ENCODE data around the gene ADAMTSL1. TPM values are rescaled to one million over a fixed set of nuclear protein-coding genes. Genes with fewer than 3 reads are reported as not detected.

Gene ADAMTSL1
- total RNA-seq, 1 donor from 2014 or later: 0.56 TPM

DNA sequence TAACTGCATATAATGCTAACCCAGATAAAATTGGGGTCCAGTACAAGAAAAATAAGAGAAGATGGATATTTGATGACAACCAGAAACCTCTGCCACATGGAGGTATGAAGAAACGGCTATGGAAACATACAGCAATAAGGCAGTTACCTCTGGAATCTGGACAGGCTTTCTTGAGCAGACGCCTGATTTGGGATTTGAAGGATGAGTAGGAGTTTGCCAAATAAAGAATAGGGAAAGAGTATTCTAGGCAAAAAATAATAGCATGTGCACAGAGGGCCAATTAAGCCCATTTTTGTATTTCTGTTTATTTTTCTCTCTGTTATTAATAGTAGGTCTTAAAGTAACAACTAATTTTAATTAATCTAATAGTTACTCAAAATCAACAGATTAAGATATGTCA, 144.9 kb downstream of the ADAMTSL1 start:
- no peak for ATAC-seq (ENCODE audit: poor library complexity)
- intact Hi-C loops (cut with DNase I): no loop called here
- DNase-seq: no peak

DNA sequence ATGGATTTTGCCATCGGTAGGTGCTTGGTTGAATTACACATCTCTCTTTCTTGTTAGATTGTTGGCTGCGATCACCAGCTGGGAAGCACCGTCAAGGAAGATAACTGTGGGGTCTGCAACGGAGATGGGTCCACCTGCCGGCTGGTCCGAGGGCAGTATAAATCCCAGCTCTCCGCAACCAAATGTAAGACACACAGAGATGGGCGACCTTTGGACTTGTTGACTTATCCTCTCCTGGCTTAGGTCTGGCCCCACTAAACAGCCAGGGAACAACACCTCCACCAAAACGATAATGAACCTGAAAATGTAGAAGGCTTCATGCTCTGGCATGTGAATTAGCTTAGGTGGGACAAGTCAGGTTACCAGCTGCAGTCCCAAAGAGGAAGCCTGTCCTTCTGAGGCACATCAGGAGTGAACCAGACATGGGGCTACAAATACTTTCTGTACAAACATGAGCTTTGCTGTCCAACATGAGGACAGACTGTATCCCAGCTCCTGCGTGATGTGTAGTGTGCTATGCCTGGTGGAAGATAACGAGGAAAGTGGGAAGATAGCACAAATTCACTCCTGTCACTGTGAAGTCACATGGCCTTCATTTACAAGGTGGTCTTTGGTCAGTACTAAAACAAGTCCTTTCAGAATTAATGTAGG, 148.4 kb downstream of the ADAMTSL1 start:
- DNase-seq (no peak), ATAC-seq (ENCODE audit: poor library complexity) (no peak)
- intact Hi-C loops (cut with DNase I): no loop called here

DNA sequence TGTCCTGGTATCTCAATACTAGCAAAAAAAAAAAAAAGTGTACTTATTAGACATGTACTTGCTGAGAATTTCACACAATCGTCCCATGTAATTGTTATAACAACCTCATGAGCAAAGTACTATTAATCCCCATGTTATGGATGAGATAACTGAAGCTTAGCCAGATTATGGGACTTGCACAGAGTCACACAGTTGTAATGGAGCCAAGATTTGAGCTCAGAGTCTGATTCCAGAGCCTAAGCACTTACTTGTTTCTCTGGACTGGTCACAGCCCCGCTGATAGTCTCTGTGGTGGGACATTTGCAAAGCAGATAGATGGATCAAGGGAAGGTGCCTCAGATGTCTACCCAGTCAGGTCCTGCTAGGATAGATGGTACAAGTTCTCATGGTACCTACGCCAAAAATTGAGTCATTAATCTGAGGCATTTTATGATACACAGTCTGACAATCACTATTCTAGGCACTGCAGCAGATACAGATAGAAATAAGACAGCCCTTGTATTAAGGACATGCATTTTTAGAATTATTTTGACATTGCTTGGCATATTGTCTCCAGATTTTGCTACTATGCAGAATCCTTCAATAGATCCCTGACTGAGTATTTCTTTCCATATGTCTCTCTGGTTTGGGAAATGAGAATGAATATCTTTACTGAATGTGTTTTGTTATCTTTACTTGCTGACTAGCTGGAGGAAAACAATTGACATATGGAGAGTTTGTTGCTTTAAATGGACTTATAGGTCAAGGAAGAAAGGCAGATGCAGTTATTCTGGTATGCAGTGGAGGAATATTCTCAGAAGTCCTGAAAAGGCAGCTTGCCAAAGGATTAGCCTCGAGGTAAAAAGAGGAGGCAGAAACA, 149.5 kb downstream of the ADAMTSL1 start:
- DNase-seq (no peak), ATAC-seq (ENCODE audit: poor library complexity) (no peak)

DNA sequence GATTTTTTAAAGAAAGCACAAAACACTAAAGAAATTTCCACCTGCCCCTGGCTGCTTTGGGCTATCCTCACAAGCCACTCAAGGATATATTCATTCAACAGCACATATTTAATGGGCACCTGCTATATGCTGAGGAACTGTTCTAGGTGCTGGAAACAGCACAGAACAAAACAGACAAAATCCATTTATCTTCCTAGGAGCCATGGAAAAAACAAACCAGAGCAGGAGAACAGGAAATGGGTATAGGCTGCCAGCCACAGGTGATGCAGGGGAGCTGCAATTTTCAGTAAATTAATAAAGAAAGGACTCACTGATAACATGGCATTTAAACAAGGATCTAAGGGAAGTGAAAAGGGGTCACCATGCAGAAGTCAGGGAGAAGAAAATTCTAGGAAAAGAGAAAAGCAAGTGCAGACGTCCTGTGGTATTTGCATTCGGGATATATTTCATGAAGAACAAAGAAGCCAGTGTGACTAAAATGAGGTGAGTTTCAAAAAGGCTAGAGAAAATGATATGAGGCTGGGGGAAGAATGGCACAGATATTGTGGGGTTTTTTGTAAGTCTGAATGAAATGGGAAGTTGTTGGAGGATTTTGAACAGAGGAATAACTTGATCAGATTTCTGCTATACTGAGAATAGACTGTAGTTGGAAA, 152.2 kb downstream of the ADAMTSL1 start:
- ATAC-seq (ENCODE audit: poor library complexity): no peak
- intact Hi-C loops (cut with DNase I): no loop called here
- no peak for DNase-seq

More for the DNA sequence above, 149.5 kb downstream of the ADAMTSL1 start:
- intact Hi-C loops (cut with DNase I): no loop called here

DNA sequence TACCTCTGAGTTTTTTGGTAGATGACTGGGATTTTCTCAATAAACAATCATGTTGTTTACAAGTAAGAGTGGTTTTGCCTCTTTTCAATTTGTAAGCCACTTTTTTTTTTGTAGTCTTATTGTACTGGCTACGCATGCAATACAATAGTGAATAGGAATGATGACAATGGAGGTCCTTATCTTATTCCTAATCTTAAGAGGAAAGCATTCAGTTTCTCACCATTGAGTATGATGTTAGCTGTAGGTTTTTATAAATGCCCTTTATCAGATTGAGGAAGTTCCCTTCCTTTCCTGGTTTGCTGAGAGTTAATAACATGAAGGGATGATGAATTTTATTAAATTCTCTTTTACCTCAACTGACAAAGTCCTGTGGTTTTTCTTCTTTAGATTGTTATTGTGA, 155.2 kb downstream of the ADAMTSL1 start:
- intact Hi-C loops (cut with DNase I): no loop called here
- DNase-seq (no peak), ATAC-seq (ENCODE audit: poor library complexity) (no peak)

DNA sequence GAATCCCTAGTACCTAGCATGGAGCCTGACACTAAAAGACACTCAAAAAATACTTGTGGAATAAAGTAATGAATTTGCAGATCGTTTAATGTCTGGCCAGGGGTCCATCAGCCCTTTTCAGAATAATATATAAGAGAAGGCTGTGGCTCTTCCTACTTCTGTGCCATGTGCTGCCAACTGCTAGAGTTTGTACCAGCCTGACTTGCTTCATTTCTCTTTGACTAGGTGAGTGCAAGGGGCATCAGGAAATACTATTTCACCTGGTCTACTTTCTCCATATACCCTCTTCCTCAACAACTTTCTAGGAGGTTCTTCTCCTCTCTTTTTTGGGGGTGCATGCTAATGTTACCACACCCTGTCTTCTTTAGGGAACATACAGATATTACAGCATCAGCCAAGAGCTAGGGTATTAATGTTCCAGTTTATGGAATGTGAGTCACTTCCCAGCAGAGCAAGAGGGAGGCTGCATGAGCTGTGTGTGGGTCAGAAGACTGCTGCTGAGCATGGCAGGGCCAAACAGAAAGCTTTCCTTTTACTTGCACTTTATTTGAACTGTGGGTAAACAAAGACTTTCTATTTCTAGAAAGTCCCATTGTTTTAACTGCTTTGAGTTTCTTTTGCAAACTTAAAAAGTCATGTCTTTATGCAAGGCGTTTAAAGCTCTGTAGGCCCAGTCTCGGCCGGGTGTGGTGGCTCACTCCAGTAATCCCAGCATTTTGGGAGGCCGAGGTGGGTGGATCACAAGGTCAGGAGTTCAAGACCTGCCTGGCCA, 158.9 kb downstream of the ADAMTSL1 start:
- intact Hi-C loops (cut with DNase I): no loop called here
- DNase-seq (peak; percentile 45), ATAC-seq (ENCODE audit: poor library complexity) (peak; percentile 58)

- ATAC-seq (ENCODE audit: poor library complexity) (no peak), DNase-seq (no peak)
- intact Hi-C loops (cut with DNase I): no loop called here
These were observed 162.8 kb downstream of the ADAMTSL1 start for GRCh38 chr9:18636781-18637180.

GRCh38 chr9:18638371-18639249, 164.7 kb downstream of the ADAMTSL1 start:
- ATAC-seq (ENCODE audit: poor library complexity) (no peak), DNase-seq (no peak)
- intact Hi-C loops (cut with DNase I): no loop called here

- intact Hi-C loops (cut with DNase I): no loop called here
- no peak for ATAC-seq (ENCODE audit: poor library complexity)
- no peak for DNase-seq
These were observed 166.0 kb downstream of the ADAMTSL1 start for GRCh38 chr9:18639911-18640310.

DNA sequence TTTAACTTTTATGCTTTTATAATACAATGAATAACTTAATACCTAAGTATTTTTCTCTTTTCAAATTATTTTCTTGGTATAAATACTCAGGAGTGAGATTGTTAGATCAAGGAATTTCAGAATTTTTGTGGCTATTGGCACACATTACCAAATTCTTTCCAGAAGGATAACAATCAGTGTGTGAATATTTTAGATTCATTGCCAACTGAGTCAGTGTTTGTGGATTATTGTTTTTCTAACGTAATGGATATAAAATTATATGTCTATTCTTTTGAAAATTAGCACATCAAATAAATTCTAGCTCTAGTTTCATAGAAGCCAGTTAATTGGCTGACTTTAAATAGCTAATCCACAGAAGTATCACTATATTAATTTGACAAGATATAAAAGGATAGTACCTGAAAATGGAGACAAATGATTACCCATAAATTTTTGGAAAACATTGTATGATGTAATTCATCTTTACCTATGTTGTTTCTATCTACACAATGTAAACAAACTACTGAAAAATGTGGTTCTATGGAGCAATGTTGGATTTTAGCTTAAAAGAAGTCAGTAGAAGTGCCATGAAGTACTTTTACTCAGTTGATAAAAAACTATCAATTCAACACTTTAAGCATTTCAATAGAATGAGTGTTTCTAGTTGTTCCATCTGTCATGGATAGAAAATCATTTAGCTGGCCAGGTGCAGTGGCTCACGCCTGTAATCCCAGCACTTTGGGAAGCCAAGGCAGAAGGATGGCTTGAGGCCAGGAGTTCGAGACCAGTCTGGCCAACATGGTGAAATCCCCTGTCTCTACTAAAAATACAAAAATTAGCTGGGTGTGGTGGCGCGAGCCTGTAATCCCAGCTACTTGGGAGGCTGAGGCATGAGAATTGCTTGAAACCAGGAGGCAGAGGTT, 185.1 kb downstream of the ADAMTSL1 start:
- DNase-seq (peak; percentile 16), ATAC-seq (ENCODE audit: poor library complexity) (no peak)
- intact Hi-C loops (cut with DNase I): no loop called here

GRCh38 chr9:18660001-18660400, 186.0 kb downstream of the ADAMTSL1 start:
- ATAC-seq (ENCODE audit: poor library complexity): no peak
- intact Hi-C loops (cut with DNase I): no loop called here
- no peak for DNase-seq

GRCh38 chr9:18662320-18662719, 188.4 kb downstream of the ADAMTSL1 start:
- ATAC-seq (ENCODE audit: poor library complexity): no peak
- intact Hi-C loops (cut with DNase I): no loop called here
- no peak for DNase-seq

DNA sequence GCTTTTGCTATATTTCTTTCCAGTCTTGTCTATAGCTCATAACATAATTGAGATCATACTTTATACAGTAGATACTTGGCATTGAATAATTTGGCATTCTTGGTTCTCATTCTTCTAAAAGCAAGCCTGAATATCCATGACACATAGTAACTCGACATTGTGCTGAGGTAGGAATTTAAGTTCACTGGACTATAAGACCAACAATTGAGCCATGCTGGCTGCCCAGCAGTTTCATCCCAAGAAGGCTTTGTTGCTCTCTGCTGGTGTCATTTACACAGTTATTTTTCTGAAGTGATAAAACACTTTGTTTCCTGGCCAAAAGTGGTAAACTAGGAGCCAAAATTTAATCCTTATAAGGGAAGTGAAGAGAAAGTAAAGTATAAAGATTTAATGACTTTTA, 192.0 kb downstream of the ADAMTSL1 start:
- intact Hi-C loops (cut with DNase I): no loop called here
- peak; percentile 27 for ATAC-seq (ENCODE audit: poor library complexity)
- no peak for DNase-seq

DNA sequence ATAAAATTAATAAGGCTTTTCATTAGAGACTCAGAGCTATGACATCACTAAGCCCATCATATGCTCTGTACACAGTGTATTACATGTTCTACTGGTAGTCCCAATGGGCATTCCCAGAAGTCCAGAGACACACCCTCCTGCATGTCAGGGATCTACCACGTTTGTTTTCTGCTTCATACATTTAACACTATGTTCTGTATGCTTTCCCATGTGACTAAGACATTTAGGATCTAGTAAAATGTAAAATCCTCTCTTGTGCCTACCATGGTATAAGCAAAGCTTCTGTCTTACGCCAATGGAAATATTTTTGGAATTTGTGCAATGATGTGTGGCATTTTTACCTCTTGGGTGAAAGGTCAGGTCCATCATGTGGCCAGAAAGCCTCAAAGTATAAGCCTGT, 192.4 kb downstream of the ADAMTSL1 start:
- DNase-seq (no peak), ATAC-seq (ENCODE audit: poor library complexity) (peak; percentile 62)
- intact Hi-C loops (cut with DNase I): no loop called here

DNA sequence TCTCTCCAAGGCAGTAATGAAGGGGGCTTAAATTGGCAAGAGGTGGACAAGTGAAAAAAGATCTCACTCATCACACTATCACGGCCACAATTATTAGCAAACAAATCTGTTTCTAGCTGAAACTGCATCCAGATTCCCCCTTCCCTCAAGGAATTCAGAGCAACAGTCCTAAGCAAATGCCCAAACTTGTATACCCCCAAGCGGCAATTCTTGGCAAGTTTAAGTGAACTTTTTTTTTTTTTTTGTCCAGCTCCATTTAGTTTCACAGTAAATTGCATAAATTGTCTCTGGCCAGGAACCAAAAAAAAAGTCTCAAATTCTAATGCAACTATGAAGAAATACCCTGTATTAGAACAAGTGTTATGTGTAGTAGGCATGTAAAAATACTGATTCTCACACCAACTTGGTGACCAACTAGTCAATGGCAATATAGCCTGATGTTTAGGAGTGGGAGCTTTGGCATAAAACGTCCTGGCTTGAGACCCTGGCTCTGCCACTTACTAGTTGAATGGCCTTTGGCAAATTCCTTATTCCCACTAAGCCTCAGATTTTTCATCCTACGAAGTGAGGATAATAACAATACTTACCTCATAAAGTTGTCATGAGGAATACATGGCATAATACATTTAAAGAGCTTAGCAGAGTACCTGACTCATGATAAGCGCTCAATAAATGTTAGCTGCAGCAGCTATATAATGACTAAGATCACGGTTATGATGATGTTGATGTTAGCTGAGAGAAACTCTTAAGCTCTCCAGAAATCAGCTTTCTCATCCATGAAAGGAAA, 193.2 kb downstream of the ADAMTSL1 start:
- intact Hi-C loops (cut with DNase I): no loop called here
- peak; percentile 48 for ATAC-seq (ENCODE audit: poor library complexity)
- DNase-seq: no peak

- intact Hi-C loops (cut with DNase I): no loop called here
- ATAC-seq (ENCODE audit: poor library complexity): no peak
These were observed 195.0 kb downstream of the ADAMTSL1 start for GRCh38 chr9:18668944-18669343.

More at GRCh38 chr9:18668944-18669343, 195.0 kb downstream of the ADAMTSL1 start:
- no peak for DNase-seq
